Measurements from ENCODE around the gene AP2S1.
"Not testable (repeated sequence)": the region's sequence is repeated elsewhere in the genome, so short reads cannot be mapped to it uniquely, and the experiment has no call there.

The AP2S1 gene

DNA sequence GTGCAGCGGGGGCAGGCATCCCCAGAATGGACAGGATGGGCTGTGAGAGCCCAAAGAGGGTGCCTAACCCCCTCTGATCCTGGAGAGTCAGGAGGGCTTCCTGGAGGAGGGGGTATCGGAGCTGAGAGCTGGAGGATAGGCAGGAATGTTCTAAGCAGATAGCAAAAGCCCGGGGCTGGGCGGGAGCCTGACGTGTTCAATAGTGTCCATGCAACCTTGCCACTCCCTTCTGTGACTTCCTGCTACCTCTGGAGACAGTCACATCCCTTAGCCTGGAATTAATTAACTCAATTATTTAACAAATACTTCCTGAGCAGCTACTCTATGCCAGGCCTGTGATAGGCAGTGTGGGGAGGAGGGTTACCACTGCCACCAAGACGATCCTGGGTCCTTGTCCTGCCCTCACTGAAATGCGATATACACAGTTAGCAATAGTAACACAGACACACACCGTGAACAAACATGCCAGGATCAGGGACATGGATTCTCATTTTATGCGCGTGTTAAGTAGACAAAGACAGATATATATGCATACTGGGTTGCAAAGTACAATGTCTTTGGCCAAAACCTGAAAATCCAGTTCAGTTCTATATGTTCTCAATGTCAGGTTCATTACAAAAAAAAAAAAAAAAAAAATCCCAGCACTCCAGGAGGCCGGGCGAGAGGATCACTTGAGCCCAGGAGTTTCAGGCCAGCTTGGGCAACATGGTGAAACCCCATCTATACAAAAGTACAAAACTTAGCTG lies 10.7 kb downstream of the AP2S1 start:
- no peak for DNase-seq

DNA sequence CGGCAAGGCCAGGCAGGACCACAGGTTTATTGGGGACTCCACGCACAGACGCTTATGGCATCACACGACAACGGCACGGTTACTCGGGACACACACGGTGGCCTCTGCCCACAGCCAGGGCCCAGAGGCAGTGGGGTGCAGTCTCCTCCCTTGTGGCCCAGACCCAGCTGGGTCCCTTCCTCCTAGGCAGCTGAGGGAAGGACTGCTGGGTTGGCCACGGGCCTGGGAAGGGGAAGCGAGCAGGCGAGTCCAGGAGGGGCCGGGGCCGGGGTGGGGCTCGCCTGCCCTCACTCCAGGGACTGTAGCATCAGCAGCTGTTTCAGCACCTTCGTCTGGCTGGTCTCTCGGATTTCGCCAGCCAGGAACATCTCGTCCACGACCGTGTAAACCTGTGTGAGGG lies 12.5 kb downstream of the AP2S1 start:
- no peak for DNase-seq

DNA sequence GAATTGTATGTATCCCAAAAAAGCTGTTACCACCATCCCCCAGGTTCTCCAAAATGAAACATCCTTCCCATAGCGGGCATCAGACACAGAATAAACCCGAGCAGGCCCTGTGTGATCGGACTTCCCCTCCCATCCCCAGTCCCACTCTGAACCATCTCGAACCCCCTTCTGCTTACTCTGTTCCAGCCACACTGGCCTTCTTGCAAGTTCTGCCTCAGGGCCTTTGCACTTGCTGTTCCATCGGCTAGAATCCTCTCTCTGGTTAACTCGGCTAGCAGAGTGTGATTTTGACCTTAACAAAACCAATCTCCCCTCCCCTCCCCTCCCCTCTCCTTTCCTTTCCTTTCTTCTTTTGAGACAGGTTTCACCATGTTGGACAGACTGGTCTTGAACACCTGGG lies 15.7 kb downstream of the AP2S1 start:
- no peak for DNase-seq

DNA sequence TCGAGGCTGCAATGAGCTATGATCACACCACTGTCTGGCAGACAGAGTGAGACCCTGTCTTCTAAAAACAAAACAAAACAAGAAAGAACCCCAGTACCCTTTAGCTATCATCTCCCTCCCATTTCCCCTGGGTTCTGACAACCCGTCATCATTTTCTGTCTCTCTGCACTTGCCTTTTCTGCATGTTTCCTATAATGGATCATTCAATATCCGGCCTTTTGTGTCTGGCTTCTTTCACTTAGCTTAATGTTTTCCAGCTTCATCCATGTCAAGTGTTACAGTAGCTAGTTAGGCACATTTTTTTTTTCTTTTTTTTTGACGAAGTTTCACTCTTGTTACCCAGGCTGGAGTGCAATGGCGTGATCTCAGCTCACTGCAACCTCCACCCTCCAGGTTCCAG lies 16.5 kb downstream of the AP2S1 start:
- DNase-seq = no peak

DNA sequence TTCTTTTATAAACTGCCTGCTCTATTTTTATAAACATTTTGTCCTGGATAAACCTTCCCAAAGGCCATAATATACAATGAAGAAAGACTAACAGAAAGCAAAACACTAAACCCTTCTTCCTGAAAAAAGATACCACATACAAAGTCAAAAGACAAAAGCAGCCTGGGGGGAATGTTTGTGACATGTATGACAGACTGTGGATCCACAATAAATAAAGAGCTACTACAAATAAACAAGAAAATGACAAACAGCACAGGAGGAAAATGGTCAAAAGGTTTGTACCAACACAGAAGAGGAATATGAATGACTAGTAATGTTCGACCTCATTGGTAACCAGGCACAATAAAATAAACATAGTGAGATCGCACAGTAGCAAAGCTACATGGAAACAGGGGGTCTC lies 19.8 kb downstream of the AP2S1 start:
- no peak for DNase-seq

DNA sequence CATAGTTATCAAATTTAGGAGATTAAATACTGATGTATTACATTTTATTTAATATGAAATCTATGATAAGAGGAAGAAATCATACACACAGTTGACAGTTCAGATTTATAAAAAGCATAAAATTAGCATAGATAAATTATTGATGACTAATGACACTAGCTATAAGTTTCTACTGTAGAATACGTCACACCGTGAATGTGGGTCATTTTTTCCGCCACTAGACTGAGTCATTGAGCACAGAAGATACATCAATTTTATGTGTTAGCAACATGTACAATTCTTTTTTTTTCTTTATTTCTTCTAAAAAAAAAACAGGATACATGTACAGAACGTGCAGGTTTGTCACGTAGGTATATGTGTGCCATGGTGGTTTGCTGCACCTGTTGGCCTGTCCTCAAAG lies 22.2 kb downstream of the AP2S1 start:
- no peak for DNase-seq

DNA sequence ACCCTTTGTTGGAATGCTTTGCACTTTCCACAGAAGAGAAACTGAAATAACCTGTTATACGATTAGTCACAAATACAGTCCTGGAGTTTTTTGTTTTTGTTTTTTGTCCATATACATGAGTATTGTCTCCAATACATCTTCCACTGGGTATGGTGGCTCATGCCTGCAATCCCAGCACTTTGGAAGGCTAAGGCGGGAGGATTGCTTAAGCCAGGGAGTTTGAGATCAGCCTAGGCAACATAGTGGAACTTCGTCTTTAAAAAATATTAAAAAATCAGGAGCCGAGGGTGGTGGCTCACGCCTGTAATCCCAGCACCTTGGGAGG lies 25.0 kb downstream of the AP2S1 start:
- DNase-seq = no peak

DNA sequence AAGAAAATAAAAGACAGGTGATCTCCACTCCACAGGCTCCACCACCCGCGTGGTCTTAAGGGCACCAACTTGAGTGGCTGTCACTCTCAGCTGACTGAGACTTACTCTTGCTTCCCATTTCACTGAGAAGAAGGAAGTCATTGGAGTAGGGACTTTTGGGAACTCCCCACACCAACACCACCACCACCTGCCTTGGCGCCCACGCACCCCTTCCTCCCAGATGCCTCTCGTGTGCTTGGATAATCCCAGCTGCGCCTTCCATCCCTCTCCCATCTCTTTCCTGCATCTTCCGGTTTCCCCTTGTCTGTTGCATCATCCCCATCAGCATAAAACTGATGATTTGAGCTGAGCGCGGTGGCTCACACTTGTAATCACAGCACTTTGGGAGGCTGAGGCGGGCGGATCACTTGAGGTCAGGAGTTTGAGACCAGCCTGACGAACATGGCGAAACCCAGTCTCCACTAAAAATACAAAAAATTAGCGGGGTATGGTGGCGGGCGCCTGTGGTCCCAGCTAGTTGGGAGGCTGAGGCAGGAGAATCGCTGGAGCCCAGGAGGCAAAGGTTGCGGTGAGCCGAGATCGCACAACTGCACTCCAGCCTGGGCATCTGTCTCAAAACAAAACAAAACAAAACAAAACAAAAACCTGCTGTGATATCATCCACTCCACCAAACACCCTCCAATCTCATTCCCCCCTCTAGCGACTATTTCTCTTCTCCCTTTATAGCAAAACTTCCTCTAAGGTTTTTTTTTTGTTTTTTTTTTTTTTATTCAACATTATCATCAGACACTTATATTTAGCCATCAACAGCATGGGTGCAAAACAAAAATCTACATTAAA lies 25.5 kb downstream of the AP2S1 start:
- DNase-seq = no peak

DNA sequence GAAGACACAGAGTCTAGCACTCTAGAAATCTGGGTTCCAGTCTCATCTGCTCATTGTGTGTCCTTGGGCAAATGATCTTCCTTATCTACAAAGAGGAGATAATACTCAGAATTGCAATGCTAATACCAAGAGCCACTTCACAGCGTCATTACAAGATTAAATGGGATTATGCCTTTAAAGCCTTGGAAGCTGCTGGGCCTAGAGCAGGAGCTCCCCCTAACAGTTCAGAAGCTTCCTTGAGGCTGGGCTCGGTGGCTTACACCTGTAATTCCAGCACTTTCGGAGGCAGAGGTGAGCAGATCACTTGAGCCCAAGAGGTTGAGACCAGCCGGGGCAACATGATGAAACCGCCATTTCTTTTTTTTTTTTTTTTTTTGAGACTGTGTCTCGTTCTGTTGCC lies 27.6 kb downstream of the AP2S1 start:
- no peak for DNase-seq

DNA sequence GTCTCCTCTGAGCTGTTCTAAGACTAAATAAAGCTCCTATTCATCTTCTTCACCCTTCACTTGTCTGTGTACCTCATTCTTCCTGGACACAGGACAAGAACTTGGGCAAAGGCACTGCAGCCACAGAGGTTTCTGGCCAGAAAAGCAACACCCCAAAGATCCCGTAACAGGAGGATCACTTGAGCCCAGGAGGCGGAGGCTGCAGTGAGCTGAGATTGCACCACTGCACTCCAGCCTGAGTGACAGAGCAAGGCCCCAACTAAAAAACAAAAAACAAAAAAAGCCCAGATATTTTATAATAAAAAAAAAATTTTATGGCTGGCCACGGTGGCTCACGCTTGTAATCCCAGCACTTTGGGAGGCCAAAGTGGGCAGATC lies 28.2 kb downstream of the AP2S1 start:
- not testable (repeated sequence) for DNase-seq

DNA sequence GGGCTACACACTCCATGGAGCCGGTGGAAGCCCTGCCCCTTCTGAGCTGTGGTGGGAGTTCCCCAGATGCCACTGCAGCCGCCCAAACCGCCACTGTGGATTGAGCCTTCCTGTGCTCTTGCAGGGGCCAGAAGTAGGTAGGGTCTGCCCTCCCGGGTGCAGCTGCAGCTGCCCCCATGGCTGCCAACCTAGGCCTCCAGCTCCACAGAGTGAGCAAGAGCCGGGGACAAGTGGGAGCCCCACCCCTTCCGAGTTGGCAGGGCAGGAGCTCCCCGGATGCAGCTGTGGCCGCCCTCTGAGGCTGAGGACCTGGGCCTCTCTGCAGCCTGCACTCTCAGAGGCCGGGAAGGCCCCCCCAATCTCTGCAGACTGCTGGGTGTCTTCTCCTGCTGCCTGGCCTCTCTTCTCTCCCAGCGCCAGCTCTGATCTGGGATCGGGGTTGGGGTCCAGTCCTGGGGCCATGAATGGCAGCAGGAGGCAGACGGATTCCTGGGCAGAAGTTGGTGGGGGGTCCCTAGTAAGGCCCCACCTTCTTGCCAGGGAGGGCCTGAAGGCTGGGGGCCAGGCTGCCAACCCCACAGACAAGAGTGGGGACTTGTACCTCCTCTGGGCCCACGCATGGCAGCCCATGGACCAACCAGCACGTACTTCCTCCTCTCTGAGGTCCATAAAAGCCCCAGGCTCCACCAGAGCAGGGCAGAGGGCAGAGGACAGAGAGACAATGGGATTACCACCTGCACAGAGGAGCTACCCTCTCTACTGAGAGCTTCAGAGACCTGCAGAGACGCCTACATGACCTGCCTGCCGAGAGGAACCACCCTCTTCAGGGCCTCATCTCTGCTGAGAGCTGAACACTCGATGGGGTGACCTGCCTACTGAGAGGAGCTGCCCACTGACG lies 28.9 kb downstream of the AP2S1 start:
- DNase-seq = peak; percentile 15 to 58

DNA sequence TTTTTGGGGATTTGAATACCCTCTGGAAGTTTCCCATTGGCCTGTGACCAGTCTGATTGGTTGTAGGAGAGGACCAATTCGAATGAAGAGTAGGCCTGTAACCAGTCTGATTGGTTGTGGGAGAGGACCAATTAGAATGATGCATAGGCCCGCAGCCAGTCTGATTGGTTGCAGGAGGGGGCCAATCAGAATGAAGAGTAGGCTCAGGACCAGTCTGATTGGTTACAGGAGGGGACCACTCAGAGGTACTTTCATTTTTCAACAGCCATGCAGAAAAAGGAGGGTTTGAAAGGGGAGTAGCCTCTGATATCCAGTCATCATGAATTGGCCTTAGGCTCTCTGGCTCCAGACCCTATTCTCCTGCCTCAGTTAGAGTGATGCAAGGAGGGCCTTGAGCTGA lies 31.8 kb downstream of the AP2S1 start:
- DNase-seq = peak; percentile 60

DNA sequence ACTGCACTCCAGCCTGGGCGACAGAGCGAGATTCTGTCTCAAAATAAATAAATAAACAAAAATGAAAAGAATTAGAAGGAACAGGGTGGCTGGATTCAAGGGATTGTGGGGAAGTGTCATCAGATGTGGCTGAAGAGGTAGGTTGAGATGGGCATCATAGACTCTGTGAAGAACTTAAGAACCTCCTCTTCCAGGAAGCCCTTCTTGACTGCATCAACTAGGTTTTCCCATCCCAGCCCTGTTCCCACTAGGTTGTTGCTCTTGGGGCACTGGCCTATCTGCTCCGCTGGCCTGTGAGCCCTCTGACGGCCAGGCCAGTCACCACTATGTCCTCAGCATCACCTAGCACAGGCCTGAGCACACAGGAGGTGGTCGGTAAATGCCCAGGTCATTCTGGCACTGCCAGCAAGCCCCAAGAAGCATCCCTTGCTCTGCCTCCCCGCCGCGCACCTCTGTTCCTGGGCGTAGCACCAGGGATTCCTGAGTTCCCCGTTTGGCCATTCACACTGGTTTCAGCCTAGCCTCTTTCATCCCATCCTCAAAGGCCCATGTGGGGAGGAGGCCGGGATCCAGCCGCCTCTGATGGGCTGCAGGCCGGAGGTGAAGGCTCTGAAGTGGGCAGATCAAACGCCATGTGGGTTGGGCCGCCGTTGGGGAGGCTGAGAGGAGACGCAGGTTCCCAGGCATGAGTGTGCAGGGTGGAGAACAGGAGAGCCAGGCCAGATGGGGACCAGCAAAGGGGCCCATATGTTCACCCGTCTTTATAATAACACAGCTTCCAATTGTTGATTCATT lies 34.6 kb downstream of the AP2S1 start:
- DNase-seq = no peak

DNA sequence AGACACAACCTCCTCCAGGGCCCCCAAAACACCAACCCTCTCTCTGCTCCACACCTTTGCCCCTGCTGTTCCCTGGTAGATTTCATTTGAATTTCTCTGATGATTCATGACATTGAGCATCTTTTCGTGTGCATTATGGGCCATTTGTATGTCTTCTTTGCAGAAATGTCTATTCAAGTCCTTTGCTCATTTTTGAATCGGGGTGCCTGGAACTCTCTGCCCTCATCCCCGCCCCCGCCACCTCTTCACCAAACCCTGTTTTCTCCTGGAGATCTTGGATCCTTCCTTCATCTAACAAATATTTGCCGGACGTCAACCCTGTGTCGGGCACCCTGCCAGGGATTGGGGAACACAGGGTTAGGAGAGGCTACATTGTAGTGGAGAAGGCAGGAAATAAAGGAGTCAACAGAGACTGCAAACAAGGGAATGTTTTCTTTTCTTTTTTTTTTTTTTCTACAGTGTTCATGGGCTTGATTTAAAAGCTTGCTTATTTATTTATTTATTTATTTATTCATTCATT lies 36.7 kb downstream of the AP2S1 start:
- no peak for DNase-seq

DNA sequence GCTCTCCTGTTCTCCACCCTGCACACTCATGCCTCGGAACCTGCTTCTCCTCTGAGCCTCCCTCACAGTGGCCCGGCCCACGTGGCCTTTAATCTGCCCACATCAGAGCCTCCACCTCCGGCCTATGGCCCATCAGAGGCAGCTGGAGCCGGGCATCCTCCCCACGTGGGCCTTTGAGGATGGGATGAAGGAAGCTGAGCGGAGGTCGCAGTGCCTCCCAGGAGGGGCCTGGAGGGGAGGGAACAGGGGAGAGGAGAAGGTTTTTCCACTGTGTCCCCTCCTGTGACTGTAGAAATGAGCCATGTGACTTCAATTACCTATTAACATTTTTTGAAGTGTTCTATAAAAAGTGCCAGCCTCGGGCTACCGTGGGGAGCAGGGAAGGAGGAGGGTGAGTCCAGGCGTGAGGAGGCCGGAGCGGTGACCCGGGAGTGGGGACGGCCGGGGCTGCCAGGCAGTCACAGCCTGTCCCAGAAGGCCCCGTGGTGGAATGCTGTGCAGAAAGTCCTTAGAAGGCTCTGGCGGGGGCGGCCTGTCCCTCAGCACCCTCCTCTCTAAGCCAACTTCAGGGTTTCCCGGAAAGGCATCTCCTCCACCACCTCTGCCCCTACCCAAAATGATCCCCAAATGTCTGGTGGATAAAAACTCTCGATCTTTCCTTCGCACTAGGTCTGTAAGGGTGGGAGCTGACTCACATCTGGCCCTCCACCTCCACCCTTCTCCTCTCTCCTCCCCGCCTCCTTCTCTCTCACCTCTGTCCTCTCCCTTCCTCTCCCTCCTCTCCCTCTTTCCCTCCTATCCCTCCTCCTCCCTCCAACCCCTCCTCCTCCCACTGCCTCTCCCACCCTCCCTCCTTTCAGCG lies 37.4 kb downstream of the AP2S1 start:
- DNase-seq = no peak

DNA sequence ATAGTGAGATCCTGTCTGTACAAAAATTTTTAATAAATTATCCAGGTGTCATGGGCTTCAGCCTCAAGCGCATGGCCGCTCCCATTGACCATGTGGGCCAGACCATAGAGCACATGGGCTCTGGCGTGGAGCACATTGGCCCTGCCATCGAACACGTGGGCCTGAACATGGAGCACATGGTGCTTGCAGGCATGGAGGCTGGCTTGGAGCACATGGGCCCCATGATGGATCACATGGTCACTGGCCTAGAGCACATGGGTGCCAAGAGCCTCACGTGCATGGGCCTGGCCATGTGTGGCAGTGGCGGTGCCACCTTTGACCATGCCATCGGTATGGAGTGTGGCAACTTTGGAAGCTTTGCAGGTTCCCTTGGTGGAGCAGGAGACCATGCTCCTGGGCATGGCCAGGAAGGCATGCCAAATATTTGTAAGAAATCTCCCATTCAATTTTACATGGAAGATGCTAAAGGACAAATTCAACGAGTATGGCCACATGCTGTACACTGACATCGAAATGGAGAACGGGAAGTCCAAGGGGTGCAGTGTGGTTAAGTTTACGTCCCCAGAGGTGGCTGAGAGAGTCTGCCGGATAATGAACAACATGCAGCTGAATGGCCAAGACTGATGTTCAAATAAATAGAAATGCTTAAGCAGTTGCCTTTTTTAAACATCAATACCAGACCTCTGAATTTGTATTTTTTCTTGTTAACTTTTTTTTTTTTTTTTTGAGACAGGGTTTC lies 40.9 kb downstream of the AP2S1 start:
- DNase-seq = no peak

DNA sequence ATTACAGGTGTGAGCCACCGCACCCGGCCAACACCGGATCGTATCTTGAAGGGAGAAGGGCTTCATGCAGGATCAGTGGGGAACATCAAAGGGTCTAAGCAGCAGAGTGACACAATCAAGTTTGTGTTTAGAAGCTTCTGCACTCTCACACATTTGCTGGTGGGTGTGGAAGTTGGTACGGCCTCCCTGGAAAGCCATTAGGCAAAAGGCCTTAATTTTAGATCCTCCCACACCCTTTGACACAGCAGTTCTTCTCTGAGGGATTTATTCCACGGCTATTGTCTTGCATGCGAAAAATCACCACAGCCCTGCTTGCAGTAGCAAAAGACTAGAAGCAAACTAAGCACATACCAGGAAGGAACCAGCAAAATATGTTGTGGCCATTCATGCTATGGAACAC lies 44.0 kb downstream of the AP2S1 start:
- DNase-seq = no peak

DNA sequence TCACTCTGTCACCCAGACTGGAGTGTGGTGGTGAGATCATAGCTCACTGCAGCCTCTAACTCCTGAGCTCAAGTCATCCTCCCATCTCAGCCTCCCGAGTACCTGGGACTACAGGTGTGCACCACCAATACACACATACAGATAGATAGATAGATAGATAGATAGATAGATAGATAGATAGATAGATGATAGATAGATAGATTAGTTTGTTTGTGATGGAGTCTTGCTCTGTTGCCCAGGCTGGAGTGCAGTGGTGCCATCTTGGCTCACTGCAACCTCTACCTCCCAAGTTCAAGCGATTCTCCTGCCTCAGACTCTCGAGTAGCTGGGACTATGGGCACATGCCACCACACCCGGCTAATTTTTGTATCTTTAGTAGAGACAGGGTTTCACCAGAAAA lies 46.2 kb downstream of the AP2S1 start:
- DNase-seq = not testable (repeated sequence)

DNA sequence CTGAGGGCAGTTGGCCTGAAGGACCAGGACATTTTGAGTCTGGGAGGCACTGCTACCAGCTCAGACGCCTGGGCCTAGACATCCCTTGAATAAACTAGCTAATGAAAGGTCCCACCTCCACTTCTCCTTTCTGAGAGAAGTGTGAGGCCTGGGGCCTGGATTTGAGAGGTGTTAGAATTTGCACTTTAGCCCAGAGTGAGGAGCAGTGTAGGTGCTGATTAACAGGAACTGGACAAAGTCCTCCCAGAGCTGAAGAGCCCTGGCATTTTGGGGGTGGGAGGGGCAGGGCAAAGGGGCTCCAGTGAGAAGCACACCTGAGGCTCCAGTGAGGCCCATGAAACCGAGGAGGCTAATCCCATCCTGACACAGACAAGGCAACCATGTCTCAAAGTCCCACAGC lies 47.1 kb downstream of the AP2S1 start:
- no peak for DNase-seq

DNA sequence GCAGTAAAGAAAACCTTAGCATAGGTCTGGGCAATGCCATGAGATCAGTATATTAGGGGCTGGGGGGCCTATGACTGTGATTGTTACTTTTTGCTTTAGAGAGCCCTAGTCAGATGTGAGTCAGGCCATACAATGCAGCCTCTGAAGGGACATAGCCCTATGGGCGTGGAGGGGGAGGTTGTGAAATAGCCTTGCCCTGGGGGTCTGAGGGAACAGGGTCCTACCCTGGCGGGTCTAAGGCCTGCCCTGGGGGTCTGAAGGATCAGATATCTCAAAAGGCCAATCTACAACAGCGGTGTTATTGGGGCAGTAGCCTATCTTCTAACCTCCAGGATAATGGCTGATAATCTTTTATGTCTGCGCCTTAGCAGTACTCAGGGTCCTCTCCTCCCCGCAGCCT lies 48.5 kb downstream of the AP2S1 start:
- no peak for DNase-seq

DNA sequence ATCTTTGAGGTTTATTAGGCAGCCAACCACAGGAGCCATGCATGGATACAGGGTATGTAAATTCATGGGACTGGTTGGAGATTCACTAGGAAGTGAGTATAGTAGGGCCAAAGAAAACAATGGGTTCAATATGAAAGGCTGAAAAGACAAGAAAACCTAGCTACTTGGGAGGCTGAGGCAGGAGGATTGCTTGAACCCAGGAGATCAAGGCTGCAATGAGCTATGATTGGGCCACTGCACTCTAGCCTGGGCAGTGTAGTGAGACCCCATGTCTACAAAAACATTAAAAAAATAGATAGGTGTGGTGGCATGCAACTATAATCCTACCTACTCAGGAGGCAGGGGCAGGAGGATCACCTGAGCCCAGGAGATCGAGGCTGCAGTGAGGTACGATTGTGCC lies 51.9 kb downstream of the AP2S1 start:
- no peak for DNase-seq

Measured in SHP77 (cell line).